SH-SY5Y (cell line): Measurements from ENCODE around the gene TMIGD1.

Source experiments
- GATA2 ChIP-seq: IDR thresholded peaks from 2 replicates; pipeline ENCODE4 v1.6.1; 2011; ENCODE audit warnings: mild to moderate bottlenecking, low read depth, low read length
- GATA3 ChIP-seq: IDR thresholded peaks from 2 replicates; pipeline ENCODE4 v1.6.1; 2011; ENCODE audit warnings: low read depth, mild to moderate bottlenecking, low read length, moderate library complexity

GRCh38 chr17:30312226-30312625, 21.6 kb downstream of the TMIGD1 start:
- TF ChIP-seq GATA2 (no peak), GATA3 (no peak)
